ENCODE results near the gene C18orf63. TPM values are rescaled to one million over a fixed set of nuclear protein-coding genes. Genes with fewer than 3 reads are reported as not detected.
A peak's percentile ranks its signal among the peaks of the same experiment; 100 is the strongest.

C18orf63 gene
- total and polyA plus RNA-seq, 2 experiments from 2014 or later: not detected

DNA sequence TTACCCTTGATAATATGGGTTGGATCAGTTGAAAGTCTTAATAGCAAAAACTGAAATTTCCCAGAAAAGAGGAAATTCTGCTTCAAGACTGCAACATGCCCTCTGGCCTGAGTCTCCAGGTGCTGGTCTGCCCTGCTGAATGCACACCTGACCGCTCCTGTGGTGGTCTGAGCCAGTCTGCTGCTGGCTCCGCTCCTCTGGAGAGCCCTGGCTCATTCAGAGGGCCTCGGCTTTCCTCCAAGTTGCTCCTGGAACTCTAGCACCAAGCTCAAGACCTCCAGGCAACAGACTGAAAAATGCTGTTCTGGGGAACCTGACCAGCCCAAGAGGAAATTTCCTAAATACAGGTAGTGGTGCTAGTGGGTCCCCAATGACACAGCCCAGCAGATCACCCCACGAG is 76.7 kb downstream of the C18orf63 start (continued):
- TF ChIP-seq, protein P1, sequence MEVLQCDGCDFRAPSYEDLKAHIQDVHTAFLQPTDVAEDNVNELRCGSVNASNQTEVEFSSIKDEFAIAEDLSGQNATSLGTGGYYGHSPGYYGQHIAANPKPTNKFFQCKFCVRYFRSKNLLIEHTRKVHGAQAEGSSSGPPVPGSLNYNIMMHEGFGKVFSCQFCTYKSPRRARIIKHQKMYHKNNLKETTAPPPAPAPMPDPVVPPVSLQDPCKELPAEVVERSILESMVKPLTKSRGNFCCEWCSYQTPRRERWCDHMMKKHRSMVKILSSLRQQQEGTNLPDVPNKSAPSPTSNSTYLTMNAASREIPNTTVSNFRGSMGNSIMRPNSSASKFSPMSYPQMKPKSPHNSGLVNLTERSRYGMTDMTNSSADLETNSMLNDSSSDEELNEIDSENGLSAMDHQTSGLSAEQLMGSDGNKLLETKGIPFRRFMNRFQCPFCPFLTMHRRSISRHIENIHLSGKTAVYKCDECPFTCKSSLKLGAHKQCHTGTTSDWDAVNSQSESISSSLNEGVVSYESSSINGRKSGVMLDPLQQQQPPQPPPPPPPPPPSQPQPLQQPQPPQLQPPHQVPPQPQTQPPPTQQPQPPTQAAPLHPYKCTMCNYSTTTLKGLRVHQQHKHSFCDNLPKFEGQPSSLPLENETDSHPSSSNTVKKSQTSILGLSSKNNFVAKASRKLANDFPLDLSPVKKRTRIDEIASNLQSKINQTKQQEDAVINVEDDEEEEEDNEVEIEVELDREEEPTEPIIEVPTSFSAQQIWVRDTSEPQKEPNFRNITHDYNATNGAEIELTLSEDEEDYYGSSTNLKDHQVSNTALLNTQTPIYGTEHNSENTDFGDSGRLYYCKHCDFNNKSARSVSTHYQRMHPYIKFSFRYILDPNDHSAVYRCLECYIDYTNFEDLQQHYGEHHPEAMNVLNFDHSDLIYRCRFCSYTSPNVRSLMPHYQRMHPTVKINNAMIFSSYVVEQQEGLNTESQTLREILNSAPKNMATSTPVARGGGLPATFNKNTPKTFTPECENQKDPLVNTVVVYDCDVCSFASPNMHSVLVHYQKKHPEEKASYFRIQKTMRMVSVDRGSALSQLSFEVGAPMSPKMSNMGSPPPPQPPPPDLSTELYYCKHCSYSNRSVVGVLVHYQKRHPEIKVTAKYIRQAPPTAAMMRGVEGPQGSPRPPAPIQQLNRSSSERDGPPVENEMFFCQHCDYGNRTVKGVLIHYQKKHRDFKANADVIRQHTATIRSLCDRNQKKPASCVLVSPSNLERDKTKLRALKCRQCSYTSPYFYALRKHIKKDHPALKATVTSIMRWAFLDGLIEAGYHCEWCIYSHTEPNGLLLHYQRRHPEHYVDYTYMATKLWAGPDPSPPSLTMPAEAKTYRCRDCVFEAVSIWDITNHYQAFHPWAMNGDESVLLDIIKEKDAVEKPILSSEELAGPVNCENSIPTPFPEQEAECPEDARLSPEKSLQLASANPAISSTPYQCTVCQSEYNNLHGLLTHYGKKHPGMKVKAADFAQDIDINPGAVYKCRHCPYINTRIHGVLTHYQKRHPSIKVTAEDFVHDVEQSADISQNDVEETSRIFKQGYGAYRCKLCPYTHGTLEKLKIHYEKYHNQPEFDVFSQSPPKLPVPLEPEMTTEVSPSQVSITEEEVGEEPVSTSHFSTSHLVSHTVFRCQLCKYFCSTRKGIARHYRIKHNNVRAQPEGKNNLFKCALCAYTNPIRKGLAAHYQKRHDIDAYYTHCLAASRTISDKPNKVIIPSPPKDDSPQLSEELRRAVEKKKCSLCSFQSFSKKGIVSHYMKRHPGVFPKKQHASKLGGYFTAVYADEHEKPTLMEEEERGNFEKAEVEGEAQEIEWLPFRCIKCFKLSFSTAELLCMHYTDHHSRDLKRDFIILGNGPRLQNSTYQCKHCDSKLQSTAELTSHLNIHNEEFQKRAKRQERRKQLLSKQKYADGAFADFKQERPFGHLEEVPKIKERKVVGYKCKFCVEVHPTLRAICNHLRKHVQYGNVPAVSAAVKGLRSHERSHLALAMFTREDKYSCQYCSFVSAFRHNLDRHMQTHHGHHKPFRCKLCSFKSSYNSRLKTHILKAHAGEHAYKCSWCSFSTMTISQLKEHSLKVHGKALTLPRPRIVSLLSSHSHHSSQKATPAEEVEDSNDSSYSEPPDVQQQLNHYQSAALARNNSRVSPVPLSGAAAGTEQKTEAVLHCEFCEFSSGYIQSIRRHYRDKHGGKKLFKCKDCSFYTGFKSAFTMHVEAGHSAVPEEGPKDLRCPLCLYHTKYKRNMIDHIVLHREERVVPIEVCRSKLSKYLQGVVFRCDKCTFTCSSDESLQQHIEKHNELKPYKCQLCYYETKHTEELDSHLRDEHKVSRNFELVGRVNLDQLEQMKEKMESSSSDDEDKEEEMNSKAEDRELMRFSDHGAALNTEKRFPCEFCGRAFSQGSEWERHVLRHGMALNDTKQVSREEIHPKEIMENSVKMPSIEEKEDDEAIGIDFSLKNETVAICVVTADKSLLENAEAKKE (CRISPR knock-in tag; IDR thresholded peaks at IDR 0.05): no peak

DNA sequence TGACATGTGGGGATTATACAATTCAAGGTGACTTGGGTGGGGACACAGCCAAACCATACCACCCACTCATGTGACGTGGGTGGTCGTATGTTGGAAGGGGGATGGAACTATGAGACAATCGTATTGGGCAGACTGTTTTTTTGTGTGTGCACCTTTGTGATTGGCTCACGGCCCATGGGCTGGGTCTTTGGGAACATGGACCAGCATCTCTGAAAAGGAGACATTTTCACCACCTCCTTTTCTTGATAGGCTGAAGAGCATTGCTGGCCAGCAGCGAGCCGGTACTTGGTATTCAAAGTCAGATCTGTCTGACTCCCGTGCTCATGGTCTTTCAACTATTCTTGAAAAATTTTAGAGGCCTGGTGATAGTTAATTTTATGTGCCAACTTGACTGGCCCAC is 79.4 kb downstream of the C18orf63 start:
- H3K4me1 ChIP-seq (ENCODE audit: insufficient read depth): no peaks in the 10 kb centered on the region
- H3K9me2 ChIP-seq (ENCODE audit: insufficient read depth): no peaks in the 10 kb centered on the region
- H3K4me3 ChIP-seq: no peak overlapping the region
- no peaks in the 10 kb centered on the region for H4K20me1 ChIP-seq (replicated peaks; ENCODE audit: insufficient read depth)
- Mint-ChIP-seq H3K4me1 (peaks cover 4% of the 10 kb centered on the region; the same call in 1 of the 3 replicates), H3K27me3 (ENCODE audit: insufficient read depth, low read depth, poor library complexity) (peaks cover 4% of the 10 kb centered on the region), H3K9me3 (no peaks in the 10 kb centered on the region; the same call in 2 of the 3 replicates), H3K27ac (no peak overlapping the region), H3K36me3 (ENCODE audit: low read depth) (no peaks in the 10 kb centered on the region), H3K4me3 (no peak overlapping the region)
- H3K27ac ChIP-seq (ENCODE audit: low read depth): no peak overlapping the region
- H3F3A ChIP-seq (replicated peaks; ENCODE audit: low read depth): no peaks in the 10 kb centered on the region
- ATAC-seq (no peak), DNase-seq (ENCODE audit: low spot score) (no peak)
- H3K4me2 ChIP-seq: no peak overlapping the region
- H3K27me3 ChIP-seq (ENCODE audit: insufficient read depth): no peaks in the 10 kb centered on the region
- 0 out of 2 replicates have a peak overlapping the region, but pooled peaks have one; percentile 23 for H2AFZ ChIP-seq
- no peaks in the 10 kb centered on the region for H3K79me2 ChIP-seq (replicated peaks; ENCODE audit: insufficient read depth)
- H3K36me3 ChIP-seq (ENCODE audit: insufficient read depth): no peaks in the 10 kb centered on the region
- TF ChIP-seq, protein P1 (CRISPR knock-in tag; IDR thresholded peaks at IDR 0.05): no peak
- TF ChIP-seq JUNB (IDR thresholded peaks at IDR 0.05; ENCODE audit: unreplicated experiment): no peak
- TF ChIP-seq ZNF114 (CRISPR knock-in tag; IDR thresholded peaks at IDR 0.05): no peak
- TF ChIP-seq POLR2AphosphoS5 (IDR thresholded peaks at IDR 0.05; ENCODE audit: low read depth): no peak
- no peak for TF ChIP-seq CREB1 (CRISPR knock-in tag; IDR thresholded peaks at IDR 0.05; ENCODE audit: low read depth)
- TF ChIP-seq NANOG (IDR thresholded peaks at IDR 0.05; ENCODE audit: borderline replicate concordance): no peak
- no peak for TF ChIP-seq ZNF331 (CRISPR knock-in tag; IDR thresholded peaks at IDR 0.05; ENCODE audit: low read depth)
- no peak for TF ChIP-seq EZH2 (IDR thresholded peaks at IDR 0.05; ENCODE audit: low read depth, unreplicated experiment)
- TF ChIP-seq, protein P2, sequence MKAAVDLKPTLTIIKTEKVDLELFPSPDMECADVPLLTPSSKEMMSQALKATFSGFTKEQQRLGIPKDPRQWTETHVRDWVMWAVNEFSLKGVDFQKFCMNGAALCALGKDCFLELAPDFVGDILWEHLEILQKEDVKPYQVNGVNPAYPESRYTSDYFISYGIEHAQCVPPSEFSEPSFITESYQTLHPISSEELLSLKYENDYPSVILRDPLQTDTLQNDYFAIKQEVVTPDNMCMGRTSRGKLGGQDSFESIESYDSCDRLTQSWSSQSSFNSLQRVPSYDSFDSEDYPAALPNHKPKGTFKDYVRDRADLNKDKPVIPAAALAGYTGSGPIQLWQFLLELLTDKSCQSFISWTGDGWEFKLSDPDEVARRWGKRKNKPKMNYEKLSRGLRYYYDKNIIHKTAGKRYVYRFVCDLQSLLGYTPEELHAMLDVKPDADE (IDR thresholded peaks at IDR 0.05): no peak
- no peak for TF ChIP-seq EZH2phosphoT487 (IDR thresholded peaks at IDR 0.05; ENCODE audit: unreplicated experiment)
